NCI-H2196 treated with DMSO at 0.1 percent for 48 hours (cell line): ENCODE data around the gene RHBDD3.

ENCODE experiments used
- DNase-seq: peaks from one replicate; lab custom pipeline; 2025; ENCODE audit not compliant: unreplicated experiment; lab: John Stamatoyannopoulos, UW

Gene RHBDD3

DNA sequence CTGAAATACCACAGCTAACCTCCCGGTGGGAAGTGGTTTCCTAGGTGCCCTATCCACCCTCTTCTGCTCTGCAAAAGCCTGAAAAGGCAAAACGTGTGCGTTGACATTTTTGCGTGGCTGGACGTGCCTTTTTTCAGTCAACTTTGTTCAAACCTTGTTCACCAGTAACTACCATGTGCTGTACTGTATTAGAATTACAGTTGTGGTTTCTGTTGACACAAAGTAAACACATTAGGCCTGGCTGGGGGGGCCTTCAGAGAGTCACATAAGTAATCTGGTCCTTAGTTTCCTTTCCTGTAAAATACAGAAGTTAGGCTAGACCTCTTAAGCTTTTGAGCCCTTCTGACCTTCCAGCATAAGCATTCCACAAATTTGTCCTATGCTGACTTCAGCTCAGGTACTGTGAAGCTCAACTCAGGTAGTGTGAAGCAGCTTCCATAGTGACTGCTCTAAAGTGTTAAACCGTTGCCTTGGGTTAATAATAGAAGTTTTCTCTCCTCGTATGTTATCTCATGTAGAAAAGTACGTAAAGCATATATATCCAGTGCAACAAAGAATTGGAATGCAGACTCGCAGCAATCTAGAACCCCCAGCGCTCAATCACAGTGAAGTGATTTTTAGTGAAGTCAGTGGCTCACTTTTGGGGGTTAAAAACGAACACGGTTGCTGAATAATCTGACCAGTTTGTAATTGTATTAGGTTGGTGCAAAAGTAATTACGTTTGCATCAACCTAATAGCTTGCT lies 2.1 kb upstream of the RHBDD3 start:
- no peak for DNase-seq

DNA sequence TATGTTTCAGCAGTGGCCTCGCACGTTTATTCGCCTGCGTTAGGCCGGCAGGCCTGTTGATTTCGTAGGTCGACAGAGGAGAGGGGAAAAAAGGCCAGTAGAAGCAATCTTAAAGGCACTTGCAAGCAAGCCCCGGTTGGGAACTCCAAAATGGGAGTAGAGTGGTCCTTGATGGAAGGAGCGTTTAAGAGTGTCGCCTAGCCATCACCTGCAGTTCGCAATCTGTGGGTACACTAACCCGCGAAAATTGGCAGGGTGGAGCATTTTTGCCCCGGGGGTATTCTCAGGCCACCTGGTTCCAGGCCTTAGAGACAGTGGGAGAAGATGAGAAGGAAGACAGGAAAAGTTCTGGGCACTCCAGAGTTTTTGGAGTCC lies 1.4 kb upstream of the RHBDD3 start:
- no peak for DNase-seq

DNA sequence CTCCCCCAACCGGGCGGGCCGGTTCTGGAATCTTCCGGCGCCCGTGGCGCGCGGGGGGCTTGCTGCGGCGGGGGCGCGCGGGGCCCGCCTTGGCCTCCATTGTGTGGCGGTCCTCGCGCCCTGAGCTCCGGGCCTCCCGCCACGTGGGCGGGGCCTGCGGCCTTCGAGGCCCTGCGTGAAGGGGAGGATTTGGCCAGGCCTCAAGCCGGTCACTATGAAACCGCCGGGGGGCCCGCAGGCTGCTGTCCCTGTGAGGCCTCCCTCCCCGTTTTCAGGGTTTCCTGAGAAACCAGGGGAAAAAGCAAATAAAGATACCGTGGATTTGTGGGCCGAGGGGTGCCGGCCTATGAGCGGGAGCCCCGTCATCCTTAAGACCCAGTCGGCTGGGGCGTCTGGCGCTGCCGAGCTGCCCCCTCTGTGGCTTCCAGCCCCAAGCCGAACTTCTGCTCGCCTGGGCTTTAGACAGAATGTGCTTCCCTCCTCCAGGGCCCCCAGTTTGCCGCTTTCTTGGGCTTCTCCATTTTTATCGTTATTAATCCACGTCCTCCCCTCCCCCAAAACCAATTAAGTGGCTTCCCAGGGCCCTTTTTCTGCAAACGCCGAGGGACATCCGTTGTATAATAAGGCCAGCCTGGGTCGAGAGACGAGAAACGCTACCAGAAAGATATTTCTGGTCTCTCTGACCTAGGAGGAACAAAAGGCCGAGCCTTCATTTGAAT lies 889 bp upstream of the RHBDD3 start:
- DNase-seq: no peak

DNA sequence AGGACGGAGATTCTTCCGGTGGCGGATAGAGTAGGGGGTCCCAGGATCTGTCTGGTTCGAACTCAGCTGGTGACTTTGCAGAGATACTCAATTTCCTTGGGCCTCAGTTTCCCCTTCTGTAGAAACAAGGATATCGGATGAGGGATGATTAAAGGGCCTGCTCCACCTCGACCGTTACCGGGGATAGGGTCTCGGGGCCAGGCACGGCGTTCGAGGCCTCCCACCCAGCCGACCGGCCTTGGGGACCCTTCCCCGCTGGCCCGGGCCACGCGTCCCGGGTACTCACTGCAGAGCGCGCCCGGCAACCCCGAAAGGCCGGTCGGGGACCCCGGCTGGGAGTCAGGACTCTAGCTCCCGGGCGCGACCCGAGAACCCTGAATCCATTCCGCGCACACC lies 321 bp downstream of the RHBDD3 start:
- no peak for DNase-seq

DNA sequence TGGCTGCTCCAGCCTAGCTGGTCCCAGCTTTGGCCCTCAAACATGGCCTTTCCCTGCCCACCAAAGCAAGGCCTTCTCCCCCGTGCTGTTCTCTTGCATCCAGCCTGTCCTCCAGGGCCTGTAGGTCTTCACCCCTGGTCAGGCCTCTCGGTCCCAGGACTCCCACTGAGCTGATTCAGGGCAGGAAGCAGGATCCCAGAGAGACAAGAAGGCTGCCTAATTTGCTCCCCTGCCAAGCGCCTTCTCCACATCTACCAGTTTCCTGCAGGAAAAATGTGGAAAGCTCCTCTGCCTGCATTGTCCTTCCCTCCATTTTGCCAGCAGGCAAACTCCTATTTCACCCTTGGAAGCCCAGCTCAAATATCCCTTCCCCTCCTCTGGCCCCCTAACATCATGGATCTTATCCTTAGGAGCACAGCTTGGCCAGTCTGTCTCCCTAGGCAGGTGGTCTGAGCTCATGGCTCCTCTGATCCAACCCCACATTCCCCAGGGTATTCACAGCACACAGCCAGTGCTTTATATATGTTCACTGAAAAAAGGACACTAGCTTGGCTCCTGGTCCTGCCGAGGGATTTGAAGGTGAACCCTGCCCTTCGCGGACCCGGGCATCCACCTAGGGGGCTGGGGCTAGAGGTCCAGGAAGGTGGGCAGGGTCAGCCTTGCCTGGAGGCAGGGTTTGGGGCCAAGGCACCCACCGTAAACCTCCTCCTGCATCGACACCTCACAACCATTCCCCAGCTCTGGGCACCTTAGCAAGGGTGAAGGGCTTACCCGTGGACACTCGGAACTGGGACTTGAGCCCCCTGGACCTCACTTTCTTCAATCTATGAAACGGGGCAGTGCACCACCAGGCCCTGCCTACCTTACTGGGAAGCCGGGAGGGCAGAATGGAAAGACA lies 968 bp downstream of the RHBDD3 start:
- no peak for DNase-seq

DNA sequence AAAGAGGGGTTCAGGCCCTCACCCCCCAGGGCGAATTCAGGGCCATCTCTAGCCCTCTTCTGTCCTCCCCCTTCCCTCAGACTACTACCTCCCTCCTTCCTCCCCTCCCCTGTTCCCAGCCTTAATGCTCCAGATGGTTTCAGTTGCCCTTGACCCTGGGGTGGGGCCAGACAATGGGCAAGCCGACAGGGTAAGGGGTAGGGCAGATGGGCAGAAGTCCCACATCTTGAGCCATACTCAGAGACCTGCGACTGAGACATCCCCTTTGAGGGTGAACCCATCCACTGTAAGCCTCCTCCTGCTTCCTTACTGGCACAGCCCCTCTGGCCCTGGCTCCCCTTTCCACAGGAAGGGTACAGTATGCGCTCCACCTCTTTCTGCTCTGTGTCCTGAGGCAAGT lies 1.9 kb downstream of the RHBDD3 start:
- no peak for DNase-seq

DNA sequence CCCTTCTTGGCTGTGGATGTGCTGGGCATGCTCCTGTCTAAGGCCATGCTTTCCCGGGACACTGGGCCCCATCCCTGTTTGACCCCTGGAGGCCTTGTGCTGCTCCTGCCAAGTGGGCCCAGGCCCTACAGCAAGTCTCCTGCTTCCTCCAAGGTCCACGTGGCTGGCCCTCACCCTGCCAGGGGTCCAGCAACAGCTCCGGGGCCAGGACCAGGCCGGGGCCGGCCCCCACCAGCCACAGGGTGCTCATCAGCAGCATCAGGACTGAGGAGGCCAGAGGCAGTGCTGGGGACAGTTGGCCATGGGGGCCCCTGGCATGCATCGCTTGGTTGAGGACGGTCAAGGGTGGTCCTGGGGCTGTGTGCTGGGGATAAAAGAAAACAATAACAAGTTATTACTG lies 2.5 kb downstream of the RHBDD3 start:
- no peak for DNase-seq

DNA sequence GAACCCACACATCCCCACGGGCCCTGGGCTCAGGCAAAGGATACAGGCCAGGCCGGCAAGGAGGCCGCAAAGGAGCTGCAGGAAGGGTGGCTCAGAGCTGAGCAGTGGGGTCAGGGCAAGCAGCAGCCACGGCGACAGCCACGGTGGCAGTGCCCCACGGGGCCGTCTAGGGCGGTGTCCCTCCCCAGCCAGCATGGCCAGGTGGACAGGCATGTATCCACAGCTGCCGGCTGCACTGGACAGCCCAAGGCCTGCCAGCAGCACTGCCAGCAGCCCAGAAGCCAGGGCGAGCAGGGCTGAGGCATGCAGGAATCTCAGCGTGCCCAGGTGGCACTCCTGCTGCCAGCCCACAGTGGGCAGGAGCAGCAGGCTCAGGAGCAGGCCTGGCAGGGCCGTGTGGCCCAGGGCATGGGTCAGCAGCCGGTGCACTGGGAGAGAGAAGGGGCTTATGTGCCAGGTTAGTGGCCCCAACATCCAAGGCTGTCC lies 3.9 kb downstream of the RHBDD3 start:
- DNase-seq: no peak

DNA sequence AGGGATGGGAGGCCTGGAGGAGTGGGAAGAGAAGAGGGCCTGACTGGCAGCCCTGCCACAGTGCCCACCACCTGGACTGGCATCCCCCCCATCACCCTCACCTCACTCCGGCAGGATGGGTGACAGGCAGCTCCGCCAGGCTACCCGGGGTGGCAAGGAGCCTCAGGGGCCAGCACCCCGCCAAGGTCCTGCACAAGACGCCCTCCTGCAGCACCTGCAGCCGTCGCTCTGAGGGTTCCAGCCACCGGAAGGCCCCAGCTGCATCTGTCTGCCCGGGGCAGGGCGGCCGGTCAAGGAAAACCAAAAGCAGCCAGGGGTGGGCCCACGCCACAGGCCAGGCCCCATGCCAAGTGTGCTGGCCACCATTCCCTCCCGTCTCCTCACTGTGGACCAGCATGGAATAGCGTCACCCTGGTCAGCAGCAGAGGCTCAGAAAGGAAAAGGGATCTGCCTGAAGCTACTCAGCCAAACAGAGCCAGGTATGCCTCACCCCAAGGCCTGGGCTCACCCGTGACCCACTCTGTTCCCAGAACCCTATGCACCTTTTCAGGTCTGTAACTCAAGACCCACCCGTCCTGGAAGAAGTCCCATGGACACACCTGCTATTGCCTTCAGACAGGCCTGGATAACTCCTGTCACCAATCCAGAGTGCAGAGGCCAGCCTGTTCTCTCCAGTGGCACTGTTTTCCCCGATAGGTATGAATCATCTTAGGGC lies 7.0 kb downstream of the RHBDD3 start:
- no peak for DNase-seq

DNA sequence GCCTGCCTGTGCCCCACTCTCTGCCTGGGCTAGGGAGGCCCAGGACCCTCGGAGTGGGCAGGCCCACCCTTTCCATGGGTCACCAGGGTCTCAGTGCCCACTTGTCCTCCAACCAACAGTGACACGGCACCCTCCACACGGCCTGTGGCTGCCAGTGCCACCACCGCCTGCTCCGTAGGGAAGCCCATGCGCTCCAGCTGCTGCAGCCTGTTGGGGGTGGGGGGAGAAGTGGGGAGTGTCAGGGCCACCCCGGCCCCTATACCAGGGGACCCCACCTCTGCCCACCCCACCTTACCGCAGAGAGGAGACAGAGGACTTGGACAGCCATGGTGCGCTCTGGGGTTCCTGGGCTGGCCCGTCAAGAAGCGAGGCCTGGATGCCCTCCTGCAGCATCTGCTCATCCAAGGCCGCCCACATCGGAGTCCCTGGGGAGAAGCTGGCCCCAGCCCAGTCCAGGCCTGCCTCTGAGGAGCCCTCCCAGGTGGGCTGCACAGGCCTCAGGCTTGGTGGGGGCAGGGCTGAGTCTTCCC lies 7.7 kb downstream of the RHBDD3 start:
- no peak for DNase-seq

DNA sequence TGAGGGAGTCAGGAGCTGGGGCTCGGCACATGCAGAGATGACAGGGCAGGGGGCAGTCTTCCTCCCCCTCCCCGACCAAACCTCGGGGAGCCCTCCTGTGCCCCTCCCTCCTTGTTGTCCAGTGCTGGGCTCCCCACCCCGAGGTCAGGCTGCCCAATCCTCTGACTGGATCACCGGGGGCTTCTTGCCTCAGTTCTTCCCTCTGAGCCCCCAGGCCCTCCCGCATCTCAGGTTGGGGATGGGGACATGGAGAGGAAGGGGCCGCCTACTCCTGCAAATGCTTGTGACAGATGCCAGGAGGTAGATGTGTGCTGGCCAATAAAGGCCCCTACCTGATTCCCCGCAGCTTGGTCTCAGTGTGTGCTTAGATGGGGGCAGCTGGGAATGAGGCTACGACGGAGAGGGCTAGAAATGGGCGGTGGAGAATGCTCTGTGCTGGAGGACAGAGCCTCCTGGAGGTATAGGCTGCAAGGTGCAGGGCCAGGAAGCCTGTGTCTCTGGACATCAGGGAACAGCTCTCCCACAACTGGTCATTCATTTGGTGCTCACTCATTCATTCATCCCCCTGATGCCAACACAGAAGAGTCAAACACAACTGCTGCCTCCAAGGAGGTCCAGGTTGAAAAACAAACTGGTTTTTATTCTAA lies 8.4 kb downstream of the RHBDD3 start:
- DNase-seq: no peak

DNA sequence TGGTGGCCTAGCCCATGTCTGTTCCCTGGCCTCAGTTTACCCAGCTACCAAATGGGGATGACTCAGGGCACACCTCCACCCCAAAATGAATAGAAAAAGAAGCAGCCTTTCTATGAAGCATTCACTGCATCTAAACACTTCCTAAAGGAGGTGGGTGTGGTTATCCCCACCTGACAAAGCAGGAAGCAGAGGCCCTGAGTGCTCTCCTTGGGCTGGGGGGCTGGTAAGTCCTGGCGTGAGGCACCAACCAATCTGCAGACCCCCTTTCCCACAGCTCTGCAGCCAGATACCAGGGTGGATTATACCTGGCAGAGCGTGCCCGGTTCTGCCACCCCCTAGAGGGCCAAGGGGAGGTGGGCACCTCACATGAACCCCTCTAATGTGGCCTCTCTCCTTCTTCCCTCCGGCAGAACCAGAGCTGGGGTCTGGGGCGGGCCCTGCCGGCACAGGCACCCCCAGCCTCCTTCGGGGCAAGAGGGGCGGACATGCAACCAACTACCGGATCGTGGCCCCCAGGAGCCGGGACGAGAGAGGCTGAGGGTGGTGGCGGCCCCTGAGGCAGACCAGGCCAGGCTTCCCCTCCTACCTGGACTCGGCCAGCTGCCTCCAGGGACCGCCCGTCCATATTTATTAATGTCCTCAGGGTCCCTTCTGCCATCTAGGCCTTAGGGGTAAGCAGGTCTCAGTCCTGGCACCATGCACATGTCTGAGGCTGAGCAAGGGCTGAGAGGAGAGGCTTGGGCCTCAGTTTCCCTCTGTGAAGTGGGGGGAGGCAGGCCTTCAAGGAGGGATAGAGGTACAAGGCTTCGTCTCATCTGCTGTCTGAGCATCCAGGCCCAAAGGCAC lies 9.2 kb downstream of the RHBDD3 start:
- DNase-seq: no peak

DNA sequence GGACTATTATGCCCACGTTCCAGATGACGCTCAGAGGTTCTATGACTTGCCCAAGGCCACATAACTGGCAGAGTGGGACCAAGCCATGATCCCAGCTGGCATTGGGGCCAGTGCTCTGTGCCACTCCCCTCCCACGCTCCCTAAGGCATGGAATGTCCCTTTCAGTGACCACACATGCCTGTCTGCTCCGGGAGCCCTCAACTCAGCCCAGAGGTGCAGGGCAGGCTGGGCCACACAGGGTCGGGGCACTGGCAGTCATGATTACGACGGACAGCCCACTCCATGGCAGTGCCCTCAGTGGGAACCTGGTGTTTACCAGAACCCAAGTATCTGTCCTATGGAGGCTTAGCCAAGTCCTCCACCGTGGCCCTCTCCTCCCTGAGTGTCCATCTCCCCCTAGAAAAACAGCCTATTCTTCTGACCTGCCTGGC lies 10.0 kb downstream of the RHBDD3 start:
- DNase-seq: no peak

DNA sequence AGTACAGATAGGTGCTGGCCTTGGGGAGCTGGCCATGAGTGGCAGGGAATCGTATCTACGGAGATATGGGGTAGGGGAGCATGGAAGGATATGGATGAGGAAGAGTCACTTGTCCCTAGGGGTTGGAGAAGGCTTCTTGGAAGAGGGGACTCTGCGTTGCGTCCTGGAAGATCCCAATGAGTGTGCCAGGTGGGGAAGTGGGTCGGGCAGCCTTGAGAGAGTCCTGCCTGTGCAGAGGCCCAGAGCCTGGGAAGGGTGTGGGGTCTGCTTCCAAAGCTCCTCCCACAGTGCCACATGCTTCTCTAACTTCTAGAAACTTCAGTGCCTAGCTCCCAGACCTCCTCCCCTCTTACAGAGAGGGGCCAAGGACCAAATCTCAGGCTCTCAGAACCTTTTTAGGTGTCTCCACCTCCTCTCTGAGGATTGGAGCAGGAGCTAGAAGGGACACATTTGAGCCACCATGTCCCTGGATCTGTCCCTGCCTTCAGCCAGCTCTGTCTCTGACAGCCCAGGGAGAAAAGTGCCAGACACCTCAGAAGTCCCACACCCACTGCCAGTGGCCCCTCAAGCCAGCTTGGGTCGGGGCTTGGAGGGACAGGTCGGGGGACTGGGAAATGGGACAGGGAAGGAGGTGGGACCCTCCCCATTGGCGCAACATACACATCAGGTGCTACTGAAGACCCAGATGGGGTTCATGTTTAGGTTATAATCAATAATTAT lies 11.0 kb downstream of the RHBDD3 start:
- DNase-seq: no peak

DNA sequence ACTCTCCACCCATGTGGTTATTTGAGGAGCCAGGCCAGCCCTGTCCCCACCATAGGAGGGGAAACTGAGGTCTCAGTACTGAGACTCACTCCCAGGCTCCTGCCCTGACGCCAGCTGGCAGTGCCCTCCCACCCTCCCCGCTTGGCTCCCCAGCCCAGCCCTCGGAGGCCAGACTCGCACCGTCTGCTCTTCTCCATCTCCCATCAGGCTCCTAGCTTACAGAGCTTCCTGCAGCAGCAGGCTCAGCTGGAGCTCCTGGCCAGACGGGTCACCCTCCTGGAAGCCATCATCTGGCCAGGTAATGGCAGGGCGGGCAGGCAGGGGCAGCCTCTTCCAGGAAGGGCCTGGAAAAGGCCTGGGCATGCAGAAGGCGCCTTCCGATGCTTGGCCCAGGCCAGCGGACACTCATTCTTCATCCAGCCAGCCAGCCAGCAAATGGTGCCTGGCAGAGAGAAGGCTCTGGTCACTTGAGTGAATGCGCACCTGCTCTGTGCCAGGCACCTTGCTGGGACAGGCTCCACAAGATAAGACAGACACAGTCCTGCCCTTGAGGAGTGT lies 12.6 kb downstream of the RHBDD3 start:
- no peak for DNase-seq

DNA sequence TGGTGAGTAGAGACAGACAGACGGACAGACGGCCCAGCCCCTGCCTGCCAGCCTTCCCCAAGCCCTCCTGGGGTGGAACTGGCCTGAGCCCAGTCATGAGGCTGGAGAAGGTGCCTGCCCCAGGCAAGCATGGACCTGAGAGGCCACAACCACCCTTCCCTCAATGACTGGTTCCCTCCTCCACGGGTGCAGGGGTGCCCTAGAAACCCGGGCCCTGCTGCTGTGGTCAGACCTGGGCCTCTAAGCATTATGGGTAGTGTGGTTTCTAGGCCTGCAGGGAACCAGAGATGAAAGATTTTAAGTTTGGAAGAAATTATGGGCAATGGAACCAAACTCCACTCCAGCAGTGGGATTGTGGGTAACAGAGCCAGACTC lies 13.5 kb downstream of the RHBDD3 start:
- no peak for DNase-seq

DNA sequence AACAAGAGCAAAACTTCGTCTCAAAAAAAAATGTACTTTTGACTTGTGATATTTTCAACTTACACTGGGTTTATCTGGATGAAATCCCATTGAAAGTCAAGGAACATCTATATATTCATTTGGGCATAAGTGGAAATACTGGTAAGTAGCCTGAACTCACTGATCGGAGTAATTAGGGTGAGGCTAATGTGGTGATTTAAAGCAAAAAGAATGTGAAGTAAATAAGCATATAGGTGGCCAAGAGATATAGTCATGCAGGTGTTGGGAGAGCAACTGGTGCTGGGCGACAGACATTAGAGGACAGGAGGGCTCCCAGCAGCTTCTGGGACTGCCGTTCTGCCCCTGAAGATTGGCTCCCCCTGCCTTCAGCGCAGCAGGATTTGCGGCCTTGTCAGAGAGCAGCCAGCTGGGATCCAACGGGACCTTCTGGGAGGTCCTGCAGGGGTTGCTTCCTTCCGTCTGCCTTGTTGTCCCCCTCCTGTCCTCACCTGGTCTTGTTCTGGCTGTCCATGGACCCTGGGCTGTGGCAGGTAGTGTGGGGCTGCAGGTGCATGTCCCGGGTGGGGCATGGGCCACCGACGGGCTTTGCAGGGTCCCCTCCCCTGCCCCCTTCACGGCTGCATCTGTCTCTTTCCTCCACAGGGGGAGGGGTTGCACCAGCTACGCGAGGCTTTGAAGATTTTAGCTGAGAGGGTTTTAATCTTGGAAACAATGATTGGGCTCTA lies 14.1 kb downstream of the RHBDD3 start:
- no peak for DNase-seq
